Mammary epithelial cell (primary cell): ENCODE measurements around the gene ELFN1.

Experiments
- CTCF ChIP-seq, 2 donors: IDR thresholded peaks in 1 of 2; conservative IDR thresholded peaks in 1 of 2; 2 replicates each; pipeline ENCODE4 v1.5.1; 2011 to 2012; ENCODE audit warnings: inconsistent platforms in 2 of 2, low read length in 2 of 2, mild to moderate bottlenecking in 2 of 2, control low read depth in 1 of 2, low read depth in 1 of 2; ENCODE audit not compliant: insufficient read depth in 1 of 2; ENCODE audit errors: extremely low read depth in 1 of 2
- EZH2 ChIP-seq: IDR thresholded peaks from 2 replicates; pipeline ENCODE4 v1.6.1; 2012; ENCODE audit warnings: low read length, inconsistent platforms, borderline replicate concordance

GRCh38 chr7:1700536-1701333, 30.7 kb downstream of the ELFN1 start:
- TF ChIP-seq EZH2 (no peak), CTCF (conservative IDR thresholded peaks at IDR 0.05 in 1 of 2, IDR thresholded peaks at IDR 0.05 in 1 of 2; ENCODE audit: extremely low read depth in 1 of 2, insufficient read depth in 1 of 2, low read depth in 1 of 2, low read length in 2 of 2) (no peak)
